ENCODE measurements around the gene FILIP1L. TPM values are rescaled to one million over a fixed set of nuclear protein-coding genes. Genes with fewer than 3 reads are reported as not detected.

Gene FILIP1L
- polyA plus RNA-seq, 3 donors: 0.13 to 0.40 (median 0.25) TPM

DNA sequence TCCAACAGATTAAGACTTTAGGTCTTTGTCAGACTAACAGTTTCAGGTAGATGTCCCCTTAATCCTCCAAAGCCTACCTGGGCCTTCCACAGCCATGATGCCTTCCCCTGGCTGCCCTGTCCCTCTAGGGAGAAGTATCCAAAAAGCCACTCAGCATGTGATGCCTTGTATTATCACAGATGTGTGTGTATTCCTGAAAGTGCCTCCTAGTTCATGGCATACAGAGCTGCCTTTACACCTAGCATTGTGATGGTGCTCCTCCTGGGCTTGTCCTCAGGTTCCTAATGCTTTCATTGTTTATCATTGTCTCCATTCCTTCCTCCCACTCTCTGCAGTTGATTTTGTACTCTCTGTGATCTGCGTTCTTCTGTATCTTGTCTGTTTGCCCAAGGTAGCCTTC, 253.1 kb downstream of the FILIP1L start:
- Mint-ChIP-seq H3K4me3 (no peak overlapping the region), H3K27ac (no peak overlapping the region), H3K36me3 (no peaks in the 10 kb centered on the region), H3K27me3 (ENCODE audit: low read depth in 3 of 3) (no peaks in the 10 kb centered on the region), H3K4me1 (no peaks in the 10 kb centered on the region), H3K9me3 (peaks cover 0 to 2% (median 0%) of the 10 kb centered on the region in 7 donors)
- Histone ChIP-seq H2AFZ (ENCODE audit: insufficient read depth, low read depth, low read length, poor library complexity, severe bottlenecking) (no peak overlapping the region), H3K27ac (ENCODE audit: low read depth in 1 of 2, low read length in 2 of 2) (no peak overlapping the region), H3K4me2 (replicated peaks; ENCODE audit: extremely low read depth, low read length, poor library complexity, severe bottlenecking) (no peak overlapping the region), H3K4me1 (ENCODE audit: control insufficient read depth in 1 of 2, insufficient read depth in 2 of 2, low read length in 2 of 2) (no peaks in the 10 kb centered on the region), H3K4me3 (replicated peaks in 1 of 3; ENCODE audit: low read depth in 2 of 3, low read length in 3 of 3) (no peak overlapping the region), H3K9ac (ENCODE audit: insufficient read depth, low read length, poor library complexity, severe bottlenecking) (no peak overlapping the region), H3K79me2 (ENCODE audit: insufficient read depth, low read length) (no peaks in the 10 kb centered on the region), H4K20me1 (ENCODE audit: insufficient read depth, low read length) (no peaks in the 10 kb centered on the region), H3K36me3 (replicated peaks in 1 of 2; ENCODE audit: control insufficient read depth in 1 of 2, insufficient read depth in 2 of 2, low read length in 2 of 2) (no peaks in the 10 kb centered on the region), H3K9me3 (replicated peaks in 1 of 2; ENCODE audit: control insufficient read depth in 1 of 2, insufficient read depth in 1 of 2, low read length in 2 of 2) (no peaks in the 10 kb centered on the region), H3K27me3 (ENCODE audit: control insufficient read depth in 2 of 2, insufficient read depth in 2 of 2, low read length in 2 of 2) (no peaks in the 10 kb centered on the region)
- TF ChIP-seq, protein P1, sequence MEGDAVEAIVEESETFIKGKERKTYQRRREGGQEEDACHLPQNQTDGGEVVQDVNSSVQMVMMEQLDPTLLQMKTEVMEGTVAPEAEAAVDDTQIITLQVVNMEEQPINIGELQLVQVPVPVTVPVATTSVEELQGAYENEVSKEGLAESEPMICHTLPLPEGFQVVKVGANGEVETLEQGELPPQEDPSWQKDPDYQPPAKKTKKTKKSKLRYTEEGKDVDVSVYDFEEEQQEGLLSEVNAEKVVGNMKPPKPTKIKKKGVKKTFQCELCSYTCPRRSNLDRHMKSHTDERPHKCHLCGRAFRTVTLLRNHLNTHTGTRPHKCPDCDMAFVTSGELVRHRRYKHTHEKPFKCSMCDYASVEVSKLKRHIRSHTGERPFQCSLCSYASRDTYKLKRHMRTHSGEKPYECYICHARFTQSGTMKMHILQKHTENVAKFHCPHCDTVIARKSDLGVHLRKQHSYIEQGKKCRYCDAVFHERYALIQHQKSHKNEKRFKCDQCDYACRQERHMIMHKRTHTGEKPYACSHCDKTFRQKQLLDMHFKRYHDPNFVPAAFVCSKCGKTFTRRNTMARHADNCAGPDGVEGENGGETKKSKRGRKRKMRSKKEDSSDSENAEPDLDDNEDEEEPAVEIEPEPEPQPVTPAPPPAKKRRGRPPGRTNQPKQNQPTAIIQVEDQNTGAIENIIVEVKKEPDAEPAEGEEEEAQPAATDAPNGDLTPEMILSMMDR (IDR thresholded peaks at IDR 0.05): no peak
- WGBS (ENCODE audit: insufficient coverage): 100% methylated on average over 1 of the region's 1 CpG
- intact Hi-C loops (cut with micrococcal nuclease): no loop called here
- no peak for DNase-seq

DNA sequence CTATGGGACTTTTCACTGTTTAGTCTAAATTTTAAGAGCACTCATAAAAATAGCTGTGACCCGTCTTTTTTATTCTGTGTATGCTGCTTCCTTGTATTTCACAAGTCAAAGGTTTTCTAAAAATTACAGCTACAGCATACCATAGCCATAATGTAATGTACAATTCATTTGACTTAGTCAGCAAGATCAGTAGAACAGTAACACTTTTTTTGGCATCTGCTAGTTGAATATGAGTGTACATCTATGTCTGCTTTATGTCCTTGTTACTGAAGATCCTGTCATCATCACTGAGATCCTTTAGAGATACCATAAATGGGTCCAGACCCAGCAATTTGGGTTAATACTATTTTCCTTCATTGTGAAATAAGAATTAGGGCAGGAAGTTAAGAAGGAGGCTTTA, 254.5 kb downstream of the FILIP1L start:
- Histone ChIP-seq H3K9me3 (replicated peaks in 1 of 2; ENCODE audit: control insufficient read depth in 1 of 2, insufficient read depth in 1 of 2, low read length in 2 of 2) (no peaks in the 10 kb centered on the region), H3K27me3 (ENCODE audit: control insufficient read depth in 2 of 2, insufficient read depth in 2 of 2, low read length in 2 of 2) (no peaks in the 10 kb centered on the region), H3K27ac (ENCODE audit: low read depth in 1 of 2, low read length in 2 of 2) (no peak overlapping the region), H2AFZ (ENCODE audit: insufficient read depth, low read depth, low read length, poor library complexity, severe bottlenecking) (no peak overlapping the region), H4K20me1 (ENCODE audit: insufficient read depth, low read length) (no peaks in the 10 kb centered on the region), H3K4me3 (replicated peaks in 1 of 3; ENCODE audit: low read depth in 2 of 3, low read length in 3 of 3) (no peak overlapping the region), H3K4me2 (replicated peaks; ENCODE audit: extremely low read depth, low read length, poor library complexity, severe bottlenecking) (no peak overlapping the region), H3K79me2 (ENCODE audit: insufficient read depth, low read length) (no peaks in the 10 kb centered on the region), H3K36me3 (replicated peaks in 1 of 2; ENCODE audit: control insufficient read depth in 1 of 2, insufficient read depth in 2 of 2, low read length in 2 of 2) (no peaks in the 10 kb centered on the region), H3K4me1 (ENCODE audit: control insufficient read depth in 1 of 2, insufficient read depth in 2 of 2, low read length in 2 of 2) (no peaks in the 10 kb centered on the region), H3K9ac (ENCODE audit: insufficient read depth, low read length, poor library complexity, severe bottlenecking) (no peak overlapping the region)
- no CpG with 5 or more reads among the region's 1 CpG for WGBS (ENCODE audit: insufficient coverage)
- Mint-ChIP-seq H3K9me3 (peaks cover 0 to 2% (median 0%) of the 10 kb centered on the region in 7 donors), H3K4me1 (no peaks in the 10 kb centered on the region), H3K4me3 (no peak overlapping the region), H3K27me3 (ENCODE audit: low read depth in 3 of 3) (peaks cover 0 to 2% (median 0%) of the 10 kb centered on the region in 3 donors), H3K27ac (no peak overlapping the region), H3K36me3 (no peaks in the 10 kb centered on the region)
- no peak for DNase-seq
- TF ChIP-seq, protein P1 (IDR thresholded peaks at IDR 0.05): no peak
- intact Hi-C loops (cut with micrococcal nuclease): no loop called here

All from CD14-positive monocyte (primary cell).